Measurements from ENCODE around the gene CACNA2D3.

GRCh38 chr3:54212723-54213122, 90.4 kb downstream of the CACNA2D3 start:
- TF ChIP-seq POLR2A (IDR thresholded peaks at IDR 0.05), result no peak
- TF ChIP-seq, protein P1, sequence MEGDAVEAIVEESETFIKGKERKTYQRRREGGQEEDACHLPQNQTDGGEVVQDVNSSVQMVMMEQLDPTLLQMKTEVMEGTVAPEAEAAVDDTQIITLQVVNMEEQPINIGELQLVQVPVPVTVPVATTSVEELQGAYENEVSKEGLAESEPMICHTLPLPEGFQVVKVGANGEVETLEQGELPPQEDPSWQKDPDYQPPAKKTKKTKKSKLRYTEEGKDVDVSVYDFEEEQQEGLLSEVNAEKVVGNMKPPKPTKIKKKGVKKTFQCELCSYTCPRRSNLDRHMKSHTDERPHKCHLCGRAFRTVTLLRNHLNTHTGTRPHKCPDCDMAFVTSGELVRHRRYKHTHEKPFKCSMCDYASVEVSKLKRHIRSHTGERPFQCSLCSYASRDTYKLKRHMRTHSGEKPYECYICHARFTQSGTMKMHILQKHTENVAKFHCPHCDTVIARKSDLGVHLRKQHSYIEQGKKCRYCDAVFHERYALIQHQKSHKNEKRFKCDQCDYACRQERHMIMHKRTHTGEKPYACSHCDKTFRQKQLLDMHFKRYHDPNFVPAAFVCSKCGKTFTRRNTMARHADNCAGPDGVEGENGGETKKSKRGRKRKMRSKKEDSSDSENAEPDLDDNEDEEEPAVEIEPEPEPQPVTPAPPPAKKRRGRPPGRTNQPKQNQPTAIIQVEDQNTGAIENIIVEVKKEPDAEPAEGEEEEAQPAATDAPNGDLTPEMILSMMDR (IDR thresholded peaks at IDR 0.05), result no peak
